ENCODE data around the gene LRRK2.
"Not testable (repeated sequence)": the region's sequence is repeated elsewhere in the genome, so short reads cannot be mapped to it uniquely, and the experiment has no call there.

Gene LRRK2

DNA sequence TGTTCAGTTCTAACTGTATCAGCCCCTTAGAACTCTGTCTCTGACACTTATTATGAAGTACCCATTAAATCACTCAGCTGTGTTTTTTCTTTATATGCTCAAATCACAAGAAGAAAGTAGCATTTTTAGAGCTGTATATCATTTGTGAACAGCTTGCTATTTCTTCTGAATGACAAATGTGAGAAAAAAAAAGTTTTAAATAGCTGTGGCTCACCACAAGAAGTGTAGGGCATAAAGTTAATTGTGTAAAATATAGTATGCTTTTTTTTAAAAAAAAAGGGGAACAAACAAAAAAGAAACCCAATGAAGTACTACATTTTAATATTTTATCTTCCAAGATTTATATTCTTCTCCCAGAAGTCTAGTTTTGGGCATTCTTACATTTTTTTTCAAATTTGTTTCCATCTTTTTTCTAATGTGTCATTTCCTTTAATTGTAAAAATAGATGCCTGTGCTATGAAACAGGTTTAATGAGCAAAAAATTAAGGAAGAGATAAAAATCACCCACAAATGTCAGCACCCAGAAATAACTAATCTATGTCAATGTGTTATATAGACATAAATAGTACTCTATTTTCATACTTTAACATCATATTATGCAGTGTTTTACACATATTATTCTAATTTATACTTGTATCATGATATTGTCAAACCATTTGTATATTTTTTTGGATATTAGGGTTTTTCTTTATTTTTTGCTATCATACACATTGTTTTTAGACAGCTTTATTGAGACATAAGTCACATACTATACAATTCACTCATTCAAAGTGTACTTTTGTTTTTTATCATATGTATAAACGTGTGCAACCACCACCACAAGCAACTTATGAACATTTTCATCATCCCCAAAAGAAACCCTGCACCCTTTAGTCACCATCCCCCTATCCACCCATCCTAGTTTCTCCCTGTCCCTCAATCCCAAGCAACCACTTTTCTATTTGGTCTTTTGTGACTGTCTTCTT, 22.4 kb upstream of the LRRK2 start:
- in situ Hi-C loops (cut with MboI; ENCODE audit: low sequenced_read_pairs), result no loop called here
- no peaks in the 10 kb centered on the region for H3K4me1 ChIP-seq

GRCh38 chr12:40203060-40203430, 21.8 kb upstream of the LRRK2 start:
- in situ Hi-C loops (cut with MboI; ENCODE audit: low sequenced_read_pairs), result no loop called here
- H3K4me3 ChIP-seq, result no peak overlapping the region
- no peaks in the 10 kb centered on the region for H3K4me1 ChIP-seq
- no peaks in the 10 kb centered on the region; the same call in 1 of the 2 replicates for H3K9me3 ChIP-seq
- peaks cover 10% of the 10 kb centered on the region; the same call in 1 of the 2 replicates for H3K27me3 ChIP-seq (ENCODE audit: low read depth)
- no peaks in the 10 kb centered on the region for H3K36me3 ChIP-seq (replicated peaks)
- no peak for DNase-seq (ENCODE audit: low spot score in 2 of 2)

More for the DNA sequence above, 22.4 kb upstream of the LRRK2 start:
- H3K27me3 ChIP-seq (ENCODE audit: low read depth), result peaks cover 10% of the 10 kb centered on the region; the same call in 1 of the 2 replicates
- no peaks in the 10 kb centered on the region; the same call in 1 of the 2 replicates for H3K9me3 ChIP-seq
- no peaks in the 10 kb centered on the region for H3K36me3 ChIP-seq (replicated peaks)
- H3K4me3 ChIP-seq, result no peak overlapping the region
- no peak for DNase-seq (ENCODE audit: low spot score in 2 of 2)

- Histone ChIP-seq H3K4me3 (no peak overlapping the region), H3K27me3 (ENCODE audit: low read depth) (peaks cover 10% of the 10 kb centered on the region; the same call in 1 of the 2 replicates), H3K9me3 (no peaks in the 10 kb centered on the region; the same call in 1 of the 2 replicates), H3K4me1 (peaks cover 8% of the 10 kb centered on the region), H3K36me3 (replicated peaks) (no peaks in the 10 kb centered on the region)
- in situ Hi-C loops (cut with MboI; ENCODE audit: low sequenced_read_pairs), result no loop called here
- DNase-seq (ENCODE audit: low spot score in 2 of 2), result no peak
These were observed 20.5 kb upstream of the LRRK2 start for GRCh38 chr12:40204337-40204736.

DNA sequence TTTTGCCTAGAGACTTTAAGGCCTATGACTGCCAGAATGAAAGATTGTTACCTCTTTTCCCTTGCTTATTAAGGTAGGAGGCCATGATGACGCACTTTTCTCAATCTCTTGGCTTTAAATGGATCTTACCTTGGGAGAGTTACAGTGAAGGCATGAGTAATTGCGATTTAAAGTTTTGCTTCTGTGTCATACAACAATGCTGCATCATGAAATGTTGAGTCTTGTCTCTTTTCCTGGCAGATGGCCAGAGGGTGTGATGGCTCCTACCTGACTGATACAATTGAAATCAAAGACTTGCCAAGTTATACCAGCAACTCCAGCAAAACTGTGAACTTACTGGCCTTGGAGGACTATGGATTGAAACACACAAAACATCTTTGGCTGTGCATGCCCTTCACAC, 17.2 kb upstream of the LRRK2 start:
- in situ Hi-C loops (cut with MboI; ENCODE audit: low sequenced_read_pairs), result no loop called here
- peaks cover 8% of the 10 kb centered on the region for H3K4me1 ChIP-seq
- H3K9me3 ChIP-seq, result no peaks in the 10 kb centered on the region; the same call in 1 of the 2 replicates
- no peak overlapping the region for H3K4me3 ChIP-seq
- no peaks in the 10 kb centered on the region for H3K36me3 ChIP-seq (replicated peaks)
- no peaks in the 10 kb centered on the region for H3K27me3 ChIP-seq (ENCODE audit: low read depth)
- no peak for DNase-seq (ENCODE audit: low spot score in 2 of 2)

DNA sequence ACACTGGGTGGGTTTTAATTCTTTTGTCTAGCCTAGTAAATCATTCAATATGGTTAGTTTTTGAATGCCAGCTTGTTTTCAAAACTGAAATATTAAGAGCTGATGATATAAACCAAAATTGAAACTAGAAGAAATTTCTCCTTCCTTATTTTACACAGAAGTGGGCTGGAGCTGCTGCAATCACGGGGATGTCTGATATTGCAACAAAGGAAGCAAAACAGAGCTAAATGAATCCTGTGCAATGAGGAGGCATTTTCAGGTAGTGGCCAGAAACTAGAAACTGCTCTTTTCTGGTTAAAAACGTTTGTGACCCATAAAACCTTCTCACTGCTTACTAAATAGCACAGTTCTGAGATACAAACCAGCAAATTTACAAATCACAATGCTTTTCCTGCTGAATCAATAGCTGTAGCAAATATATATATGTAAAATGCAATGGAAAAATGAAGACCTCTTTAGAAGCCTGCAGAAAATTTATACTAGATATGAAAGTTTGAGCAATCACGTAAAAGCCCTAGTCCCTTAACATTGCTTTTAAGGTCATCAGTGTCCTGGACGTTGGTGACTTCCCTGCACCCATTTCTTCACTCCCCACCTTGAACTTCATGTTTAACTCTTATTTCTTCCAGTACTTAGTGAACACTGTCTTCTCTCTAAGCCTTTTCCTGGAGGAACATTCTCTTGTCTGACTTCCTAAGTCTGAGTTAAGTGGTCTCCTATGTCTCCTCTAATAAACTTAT, 15.9 kb upstream of the LRRK2 start:
- peak in 1 of 2 experiments; percentile 10 for DNase-seq (ENCODE audit: low spot score in 2 of 2)
- Histone ChIP-seq H3K36me3 (replicated peaks) (no peaks in the 10 kb centered on the region), H3K4me3 (no peak overlapping the region), H3K9me3 (no peaks in the 10 kb centered on the region; the same call in 1 of the 2 replicates), H3K4me1 (peaks cover 8% of the 10 kb centered on the region), H3K27me3 (ENCODE audit: low read depth) (no peaks in the 10 kb centered on the region)
- in situ Hi-C loops (cut with MboI; ENCODE audit: low sequenced_read_pairs), result no loop called here

- in situ Hi-C loops (cut with MboI; ENCODE audit: low sequenced_read_pairs), result no loop called here
- Histone ChIP-seq H3K27me3 (ENCODE audit: low read depth) (no peaks in the 10 kb centered on the region), H3K9me3 (no peaks in the 10 kb centered on the region; the same call in 1 of the 2 replicates), H3K4me1 (peaks cover 8% of the 10 kb centered on the region), H3K4me3 (no peak overlapping the region), H3K36me3 (replicated peaks) (no peaks in the 10 kb centered on the region)
- no peak for DNase-seq (ENCODE audit: low spot score in 2 of 2)
These were observed 14.9 kb upstream of the LRRK2 start for GRCh38 chr12:40209886-40210285.

DNA sequence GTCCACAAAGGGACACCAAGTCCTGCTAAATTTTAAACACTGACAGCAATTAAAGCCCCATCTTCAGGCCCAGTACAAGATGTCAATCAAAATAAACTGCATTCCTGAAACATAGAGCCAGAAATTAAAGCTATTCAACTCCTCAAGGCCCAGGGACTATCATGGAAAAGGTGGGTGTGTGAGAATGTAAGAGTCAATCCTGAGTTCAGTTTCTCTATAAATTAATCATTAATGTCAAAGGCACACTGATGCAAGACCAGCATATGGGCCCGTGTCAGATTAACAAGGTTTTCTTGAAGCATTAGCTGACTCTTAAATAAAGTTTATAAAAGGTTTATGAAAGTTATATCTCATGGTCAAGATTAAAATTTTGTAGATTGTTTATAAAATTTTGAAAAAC, 13.6 kb upstream of the LRRK2 start:
- DNase-seq (ENCODE audit: low spot score in 2 of 2); H3K4me3 ChIP-seq; H3K9me3 ChIP-seq; in situ Hi-C loops (cut with MboI; ENCODE audit: low sequenced_read_pairs); H3K27me3 ChIP-seq (ENCODE audit: low read depth); H3K36me3 ChIP-seq (replicated peaks); H3K4me1 ChIP-seq: not testable (repeated sequence)

GRCh38 chr12:40212566-40212965, 12.2 kb upstream of the LRRK2 start:
- H3K27me3 ChIP-seq (ENCODE audit: low read depth), result no peaks in the 10 kb centered on the region
- no peaks in the 10 kb centered on the region for H3K9me3 ChIP-seq
- no peak overlapping the region for H3K4me3 ChIP-seq
- H3K36me3 ChIP-seq (replicated peaks), result no peaks in the 10 kb centered on the region
- in situ Hi-C loops (cut with MboI; ENCODE audit: low sequenced_read_pairs), result no loop called here
- H3K4me1 ChIP-seq, result peaks cover 13% of the 10 kb centered on the region
- DNase-seq (ENCODE audit: low spot score in 2 of 2), result no peak

- in situ Hi-C loops (cut with MboI; ENCODE audit: low sequenced_read_pairs), result no loop called here
- Histone ChIP-seq H3K4me1 (peaks cover 6% of the 10 kb centered on the region), H3K4me3 (no peak overlapping the region), H3K27me3 (ENCODE audit: low read depth) (no peaks in the 10 kb centered on the region), H3K9me3 (no peaks in the 10 kb centered on the region), H3K36me3 (replicated peaks) (no peaks in the 10 kb centered on the region)
- DNase-seq (ENCODE audit: low spot score in 2 of 2), result no peak
These were observed 8.8 kb upstream of the LRRK2 start for GRCh38 chr12:40215982-40216381.

GRCh38 chr12:40216516-40217288, 8.1 kb upstream of the LRRK2 start:
- H3K9me3 ChIP-seq, result no peaks in the 10 kb centered on the region
- peaks cover 6% of the 10 kb centered on the region for H3K4me1 ChIP-seq
- no peaks in the 10 kb centered on the region for H3K36me3 ChIP-seq (replicated peaks)
- in situ Hi-C loops (cut with MboI; ENCODE audit: low sequenced_read_pairs), result no loop called here
- no peak overlapping the region for H3K4me3 ChIP-seq
- no peaks in the 10 kb centered on the region for H3K27me3 ChIP-seq (ENCODE audit: low read depth)
- DNase-seq (ENCODE audit: low spot score in 2 of 2), result peak in 1 of 2 experiments; percentile 46

DNA sequence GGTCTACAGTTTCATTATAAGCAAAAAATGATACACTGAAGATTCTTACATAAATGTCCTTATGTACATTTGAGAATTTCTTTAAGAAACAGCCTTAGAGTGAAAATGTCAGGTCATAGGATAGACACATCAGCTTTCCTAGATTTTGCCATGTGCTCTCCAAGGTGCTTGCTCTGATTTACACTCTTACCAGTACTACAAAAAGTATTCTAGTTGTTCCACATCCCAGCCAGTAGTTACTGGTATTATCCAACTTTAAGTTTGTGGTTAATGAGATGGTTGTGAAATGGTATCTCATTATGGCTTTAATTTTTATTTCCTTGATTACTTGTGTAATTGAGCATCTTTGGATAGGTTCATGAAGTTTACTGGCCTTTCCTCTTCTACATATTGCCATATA, 5.0 kb upstream of the LRRK2 start:
- H3K4me3 ChIP-seq, result no peak overlapping the region
- no peaks in the 10 kb centered on the region for H3K27me3 ChIP-seq (ENCODE audit: low read depth)
- no peaks in the 10 kb centered on the region for H3K9me3 ChIP-seq
- H3K36me3 ChIP-seq (replicated peaks), result no peaks in the 10 kb centered on the region
- peaks cover 8% of the 10 kb centered on the region for H3K4me1 ChIP-seq
- no peak for DNase-seq (ENCODE audit: low spot score in 2 of 2)
- in situ Hi-C loops (cut with MboI; ENCODE audit: low sequenced_read_pairs), result no loop called here

- no peaks in the 10 kb centered on the region for H3K9me3 ChIP-seq
- DNase-seq (ENCODE audit: low spot score in 2 of 2), result no peak
- H3K4me1 ChIP-seq, result peaks cover 5% of the 10 kb centered on the region
- no peaks in the 10 kb centered on the region for H3K27me3 ChIP-seq (ENCODE audit: low read depth)
- no peak overlapping the region for H3K4me3 ChIP-seq
- in situ Hi-C loops (cut with MboI; ENCODE audit: low sequenced_read_pairs), result no loop called here
- no peaks in the 10 kb centered on the region for H3K36me3 ChIP-seq (replicated peaks)
These were observed 2.5 kb upstream of the LRRK2 start for GRCh38 chr12:40222247-40222646.

DNA sequence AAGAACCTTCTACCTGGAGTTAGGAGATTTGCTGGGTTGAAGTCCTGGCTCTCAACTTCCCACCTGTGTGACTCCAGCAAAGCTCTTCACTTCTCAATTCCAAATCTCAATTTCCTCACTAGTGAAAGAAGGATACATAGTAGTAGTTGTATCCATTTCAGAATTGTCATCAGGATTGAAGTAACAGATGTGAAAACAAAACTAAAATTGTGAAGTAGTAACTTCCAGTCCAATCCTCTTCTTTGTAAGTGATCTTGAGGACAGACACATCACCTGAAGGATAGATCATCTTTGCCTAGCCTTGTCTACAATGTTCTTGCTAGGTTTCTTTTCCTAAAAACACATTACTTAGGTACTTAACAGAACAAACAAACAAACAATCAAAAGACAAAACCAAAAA, 1.2 kb upstream of the LRRK2 start:
- in situ Hi-C loops (cut with MboI; ENCODE audit: low sequenced_read_pairs), result no loop called here
- peaks cover 13% of the 10 kb centered on the region for H3K4me1 ChIP-seq
- DNase-seq (ENCODE audit: low spot score in 2 of 2), result no peak
- H3K36me3 ChIP-seq (replicated peaks), result no peaks in the 10 kb centered on the region
- no peaks in the 10 kb centered on the region for H3K27me3 ChIP-seq (ENCODE audit: low read depth)
- H3K4me3 ChIP-seq, result no peak overlapping the region
- no peaks in the 10 kb centered on the region for H3K9me3 ChIP-seq
